ENCODE measurements around the gene TRMT44.
A peak's percentile ranks its signal among the peaks of the same experiment; 100 is the strongest.

The TRMT44 gene

GRCh38 chr4:8435656-8436121 lies 4.9 kb upstream of the TRMT44 start:
- DNase-seq = no peak

- DNase-seq = no peak
These were observed 3.3 kb upstream of the TRMT44 start for GRCh38 chr4:8437281-8437680.

GRCh38 chr4:8438743-8439142 lies 1.8 kb upstream of the TRMT44 start:
- DNase-seq = no peak

GRCh38 chr4:8439168-8439567 lies 1.4 kb upstream of the TRMT44 start:
- DNase-seq = no peak

GRCh38 chr4:8439914-8440491 lies 574 bp upstream of the TRMT44 start:
- DNase-seq = no peak

GRCh38 chr4:8441499-8442091 lies 1.0 kb downstream of the TRMT44 start:
- no peak for DNase-seq

GRCh38 chr4:8442596-8443358 lies 2.2 kb downstream of the TRMT44 start:
- DNase-seq = no peak

GRCh38 chr4:8443801-8444200 lies 3.2 kb downstream of the TRMT44 start:
- no peak for DNase-seq

GRCh38 chr4:8446122-8446521 lies 5.5 kb downstream of the TRMT44 start:
- DNase-seq = no peak

GRCh38 chr4:8451440-8452182 lies 11.0 kb downstream of the TRMT44 start:
- DNase-seq = no peak

- no peak for DNase-seq
These were observed 13.4 kb downstream of the TRMT44 start for GRCh38 chr4:8453957-8454356.

- no peak for DNase-seq
These were observed 17.2 kb downstream of the TRMT44 start for GRCh38 chr4:8457646-8458252.

GRCh38 chr4:8459867-8460445 lies 19.4 kb downstream of the TRMT44 start:
- no peak for DNase-seq

- no peak for DNase-seq
These were observed 20.5 kb downstream of the TRMT44 start for GRCh38 chr4:8461086-8461485.

GRCh38 chr4:8461616-8462015 lies 21.0 kb downstream of the TRMT44 start:
- no peak for DNase-seq

GRCh38 chr4:8463811-8464210 lies 23.2 kb downstream of the TRMT44 start:
- no peak for DNase-seq

- no peak for DNase-seq
These were observed 23.8 kb downstream of the TRMT44 start for GRCh38 chr4:8464381-8464780.

- DNase-seq = no peak
These were observed 25.3 kb downstream of the TRMT44 start for GRCh38 chr4:8465615-8466611.

GRCh38 chr4:8467016-8467415 lies 26.4 kb downstream of the TRMT44 start:
- no peak for DNase-seq

GRCh38 chr4:8468746-8469535 lies 28.4 kb downstream of the TRMT44 start:
- peak; percentile 73 for DNase-seq

- DNase-seq = no peak
These were observed 29.0 kb downstream of the TRMT44 start for GRCh38 chr4:8469550-8469949.

Data from retina (tissue), 1 donor.